GM12801 (cell line): ENCODE measurements around the gene MRPS26.

Experiments
- TF ChIP-seq, protein P1 (sequence below): IDR thresholded peaks from one replicate; pipeline ENCODE4 v1.5.1; 2011; ENCODE audit warnings: control low read depth; ENCODE audit not compliant: insufficient read length; ENCODE audit errors: extremely low read depth

Gene MRPS26

DNA sequence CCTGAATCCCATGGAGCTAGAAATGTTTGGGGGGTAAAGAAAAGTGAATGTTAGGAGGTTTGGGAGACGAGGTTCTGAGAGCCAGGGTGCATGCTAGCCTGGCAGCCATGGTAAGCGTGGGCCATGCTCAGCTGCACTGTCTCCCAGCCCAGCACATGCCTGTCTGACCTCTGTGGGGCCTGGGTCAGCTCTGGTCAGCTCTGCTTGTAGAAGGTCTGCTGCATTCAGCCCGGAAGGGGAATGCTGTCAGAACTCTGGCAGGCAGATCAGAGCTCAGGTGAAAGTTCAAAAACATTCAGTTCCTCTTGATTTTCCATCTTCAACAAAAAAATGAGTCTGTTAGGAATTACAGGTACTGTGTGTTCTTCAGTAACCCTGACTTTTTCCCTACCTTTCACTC is 8.2 kb upstream of the MRPS26 start:
- TF ChIP-seq, protein P1, sequence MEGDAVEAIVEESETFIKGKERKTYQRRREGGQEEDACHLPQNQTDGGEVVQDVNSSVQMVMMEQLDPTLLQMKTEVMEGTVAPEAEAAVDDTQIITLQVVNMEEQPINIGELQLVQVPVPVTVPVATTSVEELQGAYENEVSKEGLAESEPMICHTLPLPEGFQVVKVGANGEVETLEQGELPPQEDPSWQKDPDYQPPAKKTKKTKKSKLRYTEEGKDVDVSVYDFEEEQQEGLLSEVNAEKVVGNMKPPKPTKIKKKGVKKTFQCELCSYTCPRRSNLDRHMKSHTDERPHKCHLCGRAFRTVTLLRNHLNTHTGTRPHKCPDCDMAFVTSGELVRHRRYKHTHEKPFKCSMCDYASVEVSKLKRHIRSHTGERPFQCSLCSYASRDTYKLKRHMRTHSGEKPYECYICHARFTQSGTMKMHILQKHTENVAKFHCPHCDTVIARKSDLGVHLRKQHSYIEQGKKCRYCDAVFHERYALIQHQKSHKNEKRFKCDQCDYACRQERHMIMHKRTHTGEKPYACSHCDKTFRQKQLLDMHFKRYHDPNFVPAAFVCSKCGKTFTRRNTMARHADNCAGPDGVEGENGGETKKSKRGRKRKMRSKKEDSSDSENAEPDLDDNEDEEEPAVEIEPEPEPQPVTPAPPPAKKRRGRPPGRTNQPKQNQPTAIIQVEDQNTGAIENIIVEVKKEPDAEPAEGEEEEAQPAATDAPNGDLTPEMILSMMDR = no peak

DNA sequence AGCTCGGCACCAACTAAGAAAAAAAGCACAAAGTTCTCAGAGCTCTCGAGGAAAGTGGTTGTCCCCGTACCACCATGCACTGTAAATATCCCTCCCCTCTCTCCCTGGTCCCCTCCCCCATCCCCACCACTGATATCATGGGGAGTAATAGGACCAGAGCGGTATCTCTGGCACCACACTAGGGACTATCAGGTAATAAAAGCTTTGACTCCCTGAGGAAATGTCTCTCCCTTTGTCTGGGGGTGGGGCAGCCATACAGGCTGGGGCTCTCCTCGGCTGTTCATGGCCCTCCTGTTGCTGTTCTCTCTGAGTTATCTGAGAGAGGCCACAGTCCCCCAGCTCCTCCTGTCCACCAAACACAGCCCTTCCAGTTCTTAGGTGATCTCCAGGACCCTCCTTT is 7.4 kb upstream of the MRPS26 start:
- TF ChIP-seq, protein P1 = no peak

DNA sequence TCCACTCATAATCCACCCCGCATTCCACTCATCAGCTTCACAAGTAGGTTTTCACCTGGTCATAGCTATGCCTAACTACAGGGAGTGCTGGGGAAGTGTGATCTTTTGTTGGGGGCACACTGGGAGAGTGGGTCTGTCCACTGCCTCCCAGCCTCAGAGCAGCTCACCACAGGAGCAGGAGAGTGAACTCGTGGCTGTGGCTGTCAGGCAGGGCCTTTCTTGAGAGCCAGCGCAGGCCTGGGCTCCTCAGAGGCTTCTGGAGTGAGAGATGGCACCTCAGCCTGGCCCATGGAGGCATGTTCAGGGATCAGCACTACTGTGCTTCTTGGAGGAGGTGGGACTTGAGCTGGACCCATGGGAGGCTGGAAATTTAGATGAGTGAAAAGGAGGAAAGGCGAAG is 6.4 kb upstream of the MRPS26 start:
- TF ChIP-seq, protein P1 = no peak

DNA sequence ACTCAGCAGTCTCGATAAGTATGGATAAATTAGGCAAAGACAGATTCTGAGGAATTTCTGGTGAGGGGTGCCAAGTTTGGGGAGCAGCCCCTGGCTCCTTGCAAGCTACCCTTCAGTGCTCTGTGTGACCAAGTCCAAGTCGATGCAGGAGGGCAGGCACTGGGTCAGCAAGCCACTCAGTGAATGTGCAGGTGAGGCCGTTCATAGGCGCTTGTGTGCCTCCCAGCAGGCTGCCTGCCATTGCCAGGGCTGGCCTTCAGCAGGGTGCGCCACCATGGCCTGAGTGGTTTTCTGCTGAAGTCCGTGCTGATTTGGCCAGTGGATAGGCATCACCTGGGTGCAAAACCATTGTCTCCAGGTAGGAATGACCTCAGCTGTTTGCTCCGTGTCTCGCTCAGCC is 5.8 kb upstream of the MRPS26 start:
- TF ChIP-seq, protein P1 = no peak

DNA sequence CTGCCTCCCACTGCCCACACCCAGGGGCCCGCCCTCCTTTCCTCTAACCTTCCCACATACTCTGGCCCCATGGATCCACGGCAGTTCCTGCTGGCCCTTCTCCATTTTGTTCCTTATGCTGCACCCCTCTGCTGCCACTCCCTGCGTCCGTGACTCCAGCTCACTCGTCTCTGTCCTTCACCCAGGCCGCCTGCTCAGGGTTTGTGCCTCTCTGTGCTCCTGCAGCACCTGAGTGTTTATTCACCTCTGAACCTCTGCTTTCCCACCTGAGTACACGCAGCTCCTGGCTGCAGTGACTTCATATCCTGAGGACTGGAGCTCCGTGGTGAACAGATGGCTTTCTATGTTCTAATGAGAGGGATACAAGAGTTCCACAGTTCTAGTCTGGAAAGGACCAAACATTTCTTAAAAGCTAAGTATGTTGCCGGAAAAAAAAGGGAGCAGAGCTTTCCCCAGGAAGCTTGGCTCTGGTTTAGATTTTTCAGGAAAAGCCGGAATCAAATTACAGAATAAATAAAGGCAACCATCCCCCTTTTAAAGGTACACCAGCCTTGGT is 3.9 kb upstream of the MRPS26 start:
- TF ChIP-seq, protein P1 = no peak

DNA sequence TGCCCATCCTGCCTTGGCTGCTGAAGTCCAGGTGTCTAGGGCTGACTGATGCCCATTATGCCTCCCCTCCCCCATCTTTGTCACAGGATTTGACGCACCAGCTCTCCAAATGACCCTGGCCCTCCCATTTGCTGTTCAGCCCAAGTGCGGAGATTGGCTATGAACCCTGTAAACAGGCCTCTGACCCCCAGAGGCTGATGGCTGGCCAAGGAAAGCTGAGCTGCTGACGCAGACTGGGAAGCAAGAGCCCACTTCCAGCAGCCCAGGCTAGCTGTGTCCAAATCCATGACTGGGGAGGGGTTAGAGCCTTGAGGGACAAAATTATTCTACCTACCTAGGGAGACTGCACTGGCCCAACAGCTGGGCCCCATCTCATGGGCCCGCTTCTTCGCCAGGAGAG is 3.2 kb upstream of the MRPS26 start:
- TF ChIP-seq, protein P1 = no peak

DNA sequence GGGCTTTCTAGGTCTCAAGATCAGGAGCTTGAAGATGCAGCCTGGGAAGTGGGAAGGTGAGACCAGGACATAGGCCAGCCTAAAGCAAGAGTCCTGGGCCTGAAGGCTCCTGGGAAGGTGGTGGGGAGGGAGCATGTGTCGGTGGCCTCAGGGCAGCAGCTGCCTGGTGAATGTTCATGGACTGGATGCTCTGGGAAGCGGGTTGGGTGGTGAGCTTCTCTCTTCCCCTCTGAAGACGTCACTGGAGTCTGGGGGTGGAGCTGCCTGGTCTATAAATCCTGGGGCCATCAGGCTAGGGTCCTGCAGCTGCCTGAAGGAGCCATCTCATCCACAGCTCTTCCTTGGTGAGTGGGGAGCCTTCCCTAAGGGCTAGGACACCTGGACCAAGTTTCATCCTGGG is 2.5 kb upstream of the MRPS26 start, which contains the start of gene GNRH2:
Gene GNRH2, plus strand, starts transcription at position 301 of the 400 bp plus-strand sequence. CDS start 793 bp downstream, outside the sequence.
- TF ChIP-seq, protein P1 = no peak
